Measurements from ENCODE around the gene CACNA2D3. TPM values are rescaled to one million over a fixed set of nuclear protein-coding genes. Genes with fewer than 3 reads are reported as not detected.

CACNA2D3 gene
- total RNA-seq, 1 donor, result 4.3 TPM

DNA sequence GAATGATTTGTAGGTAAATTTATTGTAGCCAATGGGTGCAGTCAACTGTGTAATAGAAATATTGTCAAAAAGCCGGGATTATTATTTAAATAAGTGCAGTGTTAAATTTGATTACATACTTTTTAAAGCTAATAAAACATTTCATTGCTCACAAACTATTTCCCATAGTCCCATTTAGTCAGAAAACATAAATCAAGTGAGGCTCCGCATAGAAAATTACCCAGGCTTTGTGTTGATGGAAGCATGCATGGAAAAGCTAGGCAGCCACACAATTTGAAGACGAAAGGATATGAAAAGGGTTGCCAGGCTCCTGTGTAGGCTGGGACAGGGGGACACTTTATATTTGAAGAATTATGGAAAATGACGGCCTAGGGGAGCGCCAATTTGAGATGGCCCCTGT, 723.2 kb downstream of the CACNA2D3 start:
- DNase-seq (ENCODE audit: low read depth), result no peak
- H3K4me3 ChIP-seq (ENCODE audit: low read depth, low read length), result no peak overlapping the region
- TF ChIP-seq, protein P1, sequence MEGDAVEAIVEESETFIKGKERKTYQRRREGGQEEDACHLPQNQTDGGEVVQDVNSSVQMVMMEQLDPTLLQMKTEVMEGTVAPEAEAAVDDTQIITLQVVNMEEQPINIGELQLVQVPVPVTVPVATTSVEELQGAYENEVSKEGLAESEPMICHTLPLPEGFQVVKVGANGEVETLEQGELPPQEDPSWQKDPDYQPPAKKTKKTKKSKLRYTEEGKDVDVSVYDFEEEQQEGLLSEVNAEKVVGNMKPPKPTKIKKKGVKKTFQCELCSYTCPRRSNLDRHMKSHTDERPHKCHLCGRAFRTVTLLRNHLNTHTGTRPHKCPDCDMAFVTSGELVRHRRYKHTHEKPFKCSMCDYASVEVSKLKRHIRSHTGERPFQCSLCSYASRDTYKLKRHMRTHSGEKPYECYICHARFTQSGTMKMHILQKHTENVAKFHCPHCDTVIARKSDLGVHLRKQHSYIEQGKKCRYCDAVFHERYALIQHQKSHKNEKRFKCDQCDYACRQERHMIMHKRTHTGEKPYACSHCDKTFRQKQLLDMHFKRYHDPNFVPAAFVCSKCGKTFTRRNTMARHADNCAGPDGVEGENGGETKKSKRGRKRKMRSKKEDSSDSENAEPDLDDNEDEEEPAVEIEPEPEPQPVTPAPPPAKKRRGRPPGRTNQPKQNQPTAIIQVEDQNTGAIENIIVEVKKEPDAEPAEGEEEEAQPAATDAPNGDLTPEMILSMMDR (IDR thresholded peaks at IDR 0.05; ENCODE audit: insufficient read depth, low read depth, low read length), result no peak

DNA sequence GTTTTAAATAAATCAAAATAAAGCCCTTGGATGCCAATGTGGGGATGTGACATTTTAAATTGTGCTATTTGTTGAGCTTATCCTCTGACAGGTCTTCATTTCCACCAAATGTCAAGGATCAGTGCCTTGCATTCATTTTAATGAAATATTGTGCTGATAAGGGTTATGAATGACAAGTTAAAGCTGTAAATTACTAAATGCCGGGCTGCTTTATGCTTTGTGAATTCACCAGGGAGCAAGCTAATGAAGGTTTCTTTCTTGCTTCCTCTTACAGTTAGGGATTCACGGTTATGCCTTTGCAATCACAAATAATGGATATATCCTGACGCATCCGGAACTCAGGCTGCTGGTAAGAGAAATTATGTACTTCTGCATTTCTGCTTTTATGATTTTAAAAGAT, 723.8 kb downstream of the CACNA2D3 start:
- TF ChIP-seq, protein P1 (IDR thresholded peaks at IDR 0.05; ENCODE audit: insufficient read depth, low read depth, low read length), result no peak
- no peak for DNase-seq (ENCODE audit: low read depth)
- H3K4me3 ChIP-seq (ENCODE audit: low read depth, low read length), result no peak overlapping the region

- TF ChIP-seq, protein P1 (IDR thresholded peaks at IDR 0.05; ENCODE audit: insufficient read depth, low read depth, low read length), result no peak
Measured at GRCh38 chr3:54847361-54847760, 725.0 kb downstream of the CACNA2D3 start.

DNA sequence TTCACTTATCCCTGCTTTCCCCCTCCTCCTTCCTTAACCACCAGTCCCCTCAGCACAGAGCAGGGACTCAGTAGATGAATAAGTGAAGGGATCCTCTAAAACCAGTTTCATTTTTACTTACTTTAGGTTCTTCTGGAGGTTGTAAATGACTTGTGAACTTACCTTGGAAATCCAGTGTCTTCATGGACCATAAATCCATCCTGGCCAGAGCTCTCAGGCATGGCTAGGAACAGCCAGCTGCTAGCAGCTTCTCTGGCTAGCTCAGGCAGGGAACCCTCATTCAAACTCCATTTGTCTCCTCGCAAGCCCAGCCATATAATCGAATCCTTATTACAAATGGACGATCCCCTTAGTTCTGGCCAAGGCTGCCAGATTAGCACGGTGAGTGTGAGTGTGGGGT, 727.0 kb downstream of the CACNA2D3 start:
- no peak overlapping the region for H3K4me3 ChIP-seq (ENCODE audit: low read depth, low read length)
- DNase-seq (ENCODE audit: low read depth), result no peak
- TF ChIP-seq, protein P1 (IDR thresholded peaks at IDR 0.05; ENCODE audit: insufficient read depth, low read depth, low read length), result no peak

More at GRCh38 chr3:54847361-54847760, 725.0 kb downstream of the CACNA2D3 start:
- DNase-seq (ENCODE audit: low read depth), result no peak
- no peak overlapping the region for H3K4me3 ChIP-seq (ENCODE audit: low read depth, low read length)

DNA sequence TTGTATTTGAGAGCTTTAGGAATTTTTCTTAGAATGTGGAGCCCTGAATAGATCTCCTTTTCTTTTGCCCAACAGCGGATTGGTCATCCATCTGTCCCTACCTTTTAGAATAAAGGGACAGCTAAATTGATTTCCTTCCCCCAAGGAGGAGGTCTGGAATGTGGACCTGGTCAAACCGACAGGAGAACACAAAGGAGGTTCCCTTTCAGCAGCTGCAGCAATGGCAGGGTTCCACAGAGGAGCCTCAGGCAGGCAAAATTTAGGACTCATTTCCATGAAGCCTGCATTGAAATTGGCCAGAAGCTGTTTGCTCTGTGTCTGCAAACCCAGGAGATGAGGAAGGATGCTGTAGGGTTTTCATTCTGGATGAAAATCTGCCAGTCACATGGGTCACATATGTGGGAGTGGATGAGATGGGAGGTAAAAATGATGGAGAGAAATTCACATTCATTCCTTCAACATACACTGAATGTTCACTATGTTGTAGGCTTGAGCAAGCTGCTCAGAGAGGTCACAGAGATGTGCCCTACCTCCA, 728.2 kb downstream of the CACNA2D3 start:
- TF ChIP-seq, protein P1 (IDR thresholded peaks at IDR 0.05; ENCODE audit: insufficient read depth, low read depth, low read length), result no peak
- peak; percentile 20 for DNase-seq (ENCODE audit: low read depth)
- no peak overlapping the region for H3K4me3 ChIP-seq (ENCODE audit: low read depth, low read length)

GRCh38 chr3:54853573-54854404, 731.4 kb downstream of the CACNA2D3 start:
- TF ChIP-seq, protein P1 (IDR thresholded peaks at IDR 0.05; ENCODE audit: insufficient read depth, low read depth, low read length), result peak; percentile 79
- H3K4me3 ChIP-seq (ENCODE audit: low read depth, low read length), result no peak overlapping the region
- DNase-seq (ENCODE audit: low read depth), result peak; percentile 69
